BE2C (cell line): ENCODE data around the gene CCDC70.

ENCODE experiments used
- DNase-seq: peaks from one replicate; pipeline ENCODE4 v3.0.0-alpha.2; 2020
- H3K27me3 ChIP-seq: fragments of 250-450 bp; sonication (Bioruptor Pico); 2 replicates; pipeline ENCODE4 v1.5.1; 2020; ENCODE audit warnings: mild to moderate bottlenecking
- H3K36me3 ChIP-seq: fragments of 250-450 bp; sonication (Bioruptor Pico); 2 replicates; pipeline ENCODE4 v1.5.1; 2020; ENCODE audit warnings: mild to moderate bottlenecking
- H3K4me1 ChIP-seq: fragments of 250-450 bp; sonication (Bioruptor Pico); 2 replicates; pipeline ENCODE4 v1.5.1; 2020
- H3K4me3 ChIP-seq: 2 replicates; pipeline ENCODE4 v1.5.1; 2011; ENCODE audit warnings: low read depth, low read length
- H3K9me3 ChIP-seq: fragments of 250-450 bp; sonication (Bioruptor Pico); 2 replicates; pipeline ENCODE4 v1.5.1; 2020
- CTCF ChIP-seq: IDR thresholded peaks from 2 replicates; pipeline ENCODE4 v1.5.1; 2012; ENCODE audit warnings: mild to moderate bottlenecking, low read depth, low read length

The CCDC70 gene

DNA sequence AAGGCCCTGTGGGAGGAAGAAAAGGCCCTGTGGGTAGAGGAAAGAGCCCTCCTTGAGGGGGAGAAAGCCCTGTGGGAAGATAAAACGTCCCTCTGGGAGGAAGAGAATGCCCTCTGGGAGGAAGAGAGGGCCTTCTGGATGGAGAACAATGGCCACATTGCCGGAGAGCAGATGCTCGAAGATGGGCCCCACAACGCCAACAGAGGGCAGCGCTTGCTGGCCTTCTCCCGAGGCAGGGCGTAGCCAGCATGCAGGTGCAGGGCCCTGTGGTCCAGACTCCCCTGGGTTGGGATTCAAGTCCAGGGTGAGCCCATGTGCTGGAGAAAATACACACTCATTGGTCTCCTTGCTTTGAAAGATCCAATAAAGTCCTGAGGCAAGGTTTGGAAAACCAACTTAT, 4.1 kb downstream of the CCDC70 start:
- Histone ChIP-seq H3K4me3 (no peak overlapping the region), H3K9me3 (no peaks in the 10 kb centered on the region), H3K27me3 (no peaks in the 10 kb centered on the region), H3K36me3 (no peaks in the 10 kb centered on the region), H3K4me1 (no peaks in the 10 kb centered on the region)
- no peak for DNase-seq
- TF ChIP-seq CTCF = no peak; the same call in 1 of the 2 replicates

GRCh38 chr13:51867062-51867461, 5.3 kb downstream of the CCDC70 start:
- H3K4me1 ChIP-seq = no peaks in the 10 kb centered on the region
- no peaks in the 10 kb centered on the region for H3K27me3 ChIP-seq
- no peaks in the 10 kb centered on the region for H3K36me3 ChIP-seq
- no peaks in the 10 kb centered on the region for H3K9me3 ChIP-seq
- no peak overlapping the region for H3K4me3 ChIP-seq
- no peak for DNase-seq
- TF ChIP-seq CTCF = no peak

DNA sequence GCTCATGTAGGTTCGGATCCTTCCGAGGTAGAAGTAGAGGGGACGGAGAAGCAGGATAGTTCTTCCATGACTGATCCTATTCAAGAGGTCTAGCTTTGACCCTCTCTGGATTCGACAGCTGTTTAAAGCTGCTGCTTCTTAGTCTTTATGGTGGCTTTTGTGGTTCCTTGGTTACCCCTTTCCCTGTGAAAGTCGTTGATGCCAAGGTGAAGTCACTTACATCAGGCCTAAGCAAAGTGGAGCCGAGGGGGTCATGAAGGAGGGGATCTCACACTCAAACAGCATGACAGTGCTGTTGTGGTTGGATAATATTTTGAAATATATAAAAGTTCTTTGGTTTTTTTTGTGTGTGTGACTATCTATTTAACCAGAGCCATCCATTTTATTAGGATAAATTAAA, 8.1 kb downstream of the CCDC70 start:
- H3K36me3 ChIP-seq = no peaks in the 10 kb centered on the region
- H3K9me3 ChIP-seq = no peaks in the 10 kb centered on the region
- TF ChIP-seq CTCF = no peak
- H3K27me3 ChIP-seq = no peaks in the 10 kb centered on the region
- no peak for DNase-seq
- no peaks in the 10 kb centered on the region for H3K4me1 ChIP-seq
- no peak overlapping the region for H3K4me3 ChIP-seq

DNA sequence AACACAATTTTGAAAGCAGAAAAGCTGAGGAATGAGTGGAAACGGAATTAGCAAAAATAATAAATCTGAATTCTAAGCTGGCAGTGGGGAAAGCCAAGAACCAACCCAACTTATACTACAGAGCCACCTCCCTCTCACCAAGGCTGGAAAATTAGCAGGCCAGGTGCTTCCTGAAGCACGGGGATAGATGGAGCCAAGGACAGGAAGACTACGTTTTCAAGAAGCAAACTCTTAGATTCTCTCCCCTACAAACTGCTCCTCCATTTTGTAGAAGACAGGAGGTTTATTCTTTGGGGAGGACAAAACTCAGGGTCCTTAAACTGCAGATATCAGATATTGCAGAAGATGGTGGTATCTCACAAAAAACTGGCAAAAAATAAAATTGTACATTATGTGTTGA, 8.8 kb downstream of the CCDC70 start:
- Histone ChIP-seq H3K27me3 (no peaks in the 10 kb centered on the region), H3K9me3 (no peaks in the 10 kb centered on the region), H3K4me3 (no peak overlapping the region), H3K4me1 (no peaks in the 10 kb centered on the region), H3K36me3 (no peaks in the 10 kb centered on the region)
- no peak for TF ChIP-seq CTCF
- DNase-seq = no peak

- no peak for TF ChIP-seq CTCF
- Histone ChIP-seq H3K4me1 (no peaks in the 10 kb centered on the region), H3K4me3 (no peak overlapping the region), H3K36me3 (no peaks in the 10 kb centered on the region), H3K27me3 (no peaks in the 10 kb centered on the region), H3K9me3 (no peaks in the 10 kb centered on the region)
- no peak for DNase-seq
Observed at GRCh38 chr13:51873117-51873798, 11.5 kb downstream of the CCDC70 start.

DNA sequence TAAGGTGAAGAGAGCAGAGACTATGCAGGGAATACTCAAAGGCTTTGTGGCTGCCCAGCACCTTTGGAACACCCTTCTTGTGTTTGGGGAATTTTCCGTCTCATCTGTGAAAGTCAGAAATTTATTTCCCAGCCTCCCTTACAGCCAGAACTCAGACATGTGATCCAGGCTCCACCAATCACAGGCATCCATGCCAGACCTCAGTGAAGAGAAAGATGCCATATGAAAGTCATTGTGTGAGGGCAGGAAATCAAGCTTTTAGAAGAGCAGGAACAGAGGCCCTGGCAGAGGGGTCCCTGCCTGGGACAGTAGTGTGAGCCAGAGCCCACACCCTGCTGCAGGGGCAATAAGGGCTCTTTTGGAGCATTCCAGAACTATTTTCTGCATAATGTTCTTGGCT, 12.1 kb downstream of the CCDC70 start:
- no peak for DNase-seq
- no peaks in the 10 kb centered on the region for H3K9me3 ChIP-seq
- H3K4me1 ChIP-seq = no peaks in the 10 kb centered on the region
- H3K36me3 ChIP-seq = no peaks in the 10 kb centered on the region
- no peak for TF ChIP-seq CTCF
- H3K27me3 ChIP-seq = no peaks in the 10 kb centered on the region
- no peak overlapping the region for H3K4me3 ChIP-seq
